Frontal cortex (tissue), 4 donors: Measurements from ENCODE around the gene PCK2. TPM values are rescaled to one million over a fixed set of nuclear protein-coding genes. Genes with fewer than 3 reads are reported as not detected.
"Not testable (repeated sequence)": the region's sequence is repeated elsewhere in the genome, so short reads cannot be mapped to it uniquely, and the experiment has no call there.

Source experiments
- DNase-seq, 2 donors: peaks; one replicate each; pipeline ENCODE4 v3.0.0; 2012; ENCODE audit warnings: low spot score in 2 of 2
- FAIRE-seq: peaks from 2 replicates; lab custom pipeline; 2012; peaks lifted over from hg19 to GRCh38; lab: Jason Lieb, UNC
- total RNA-seq: library from RNA; depleted of rRNA; stranded (reverse); fragments of >200 nt; gene quantifications from one replicate; pipeline ENCODE4 v1.2.3, GENCODE V29; 2014
- donor health status: control.
- donor health status: control.
- donor health status: control.

Gene PCK2
- 1.6 TPM for total RNA-seq

DNA sequence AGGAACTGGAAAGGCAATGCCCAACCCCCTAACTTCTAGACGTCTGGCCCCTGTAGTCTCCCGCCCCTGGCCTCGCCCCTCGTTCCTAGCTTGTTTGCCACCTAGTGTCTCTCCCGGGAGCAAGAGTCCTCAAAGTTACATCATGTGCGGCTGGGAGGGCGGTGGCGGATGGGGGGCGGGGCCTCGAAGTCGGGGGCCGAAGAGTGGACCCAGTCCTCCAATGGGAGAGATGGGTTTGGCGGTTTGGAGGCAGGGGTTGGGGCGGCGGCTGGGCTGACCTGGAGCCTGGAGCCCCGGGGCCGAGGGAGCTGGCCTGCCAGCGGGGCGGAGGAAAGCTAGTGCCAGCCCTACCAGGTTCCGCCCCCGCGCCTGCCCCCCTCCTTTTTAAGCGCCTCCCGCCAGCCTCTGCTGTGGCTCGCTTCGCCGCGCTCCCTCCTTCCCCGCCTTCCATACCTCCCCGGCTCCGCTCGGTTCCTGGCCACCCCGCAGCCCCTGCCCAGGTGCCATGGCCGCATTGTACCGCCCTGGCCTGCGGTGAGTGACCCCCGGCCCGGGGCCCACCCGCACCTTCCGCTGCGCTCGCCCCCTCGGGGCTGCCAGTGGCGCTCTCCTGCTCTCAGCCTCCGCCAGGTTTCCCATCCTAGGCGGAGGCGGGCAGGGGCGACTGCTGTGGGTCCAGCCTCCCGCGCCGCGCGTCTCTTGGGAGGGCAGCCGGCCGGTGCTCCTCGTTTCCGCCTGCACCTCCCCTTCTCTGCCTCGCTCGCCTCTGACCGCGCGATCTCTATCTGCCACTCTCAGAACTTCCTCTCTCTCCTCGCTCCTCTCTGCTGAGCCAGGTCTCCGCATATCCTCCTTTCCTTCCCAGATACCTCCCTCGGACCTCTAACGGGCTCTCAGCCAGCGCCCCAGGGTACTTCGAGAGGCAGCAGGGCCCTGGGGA, at the start of gene PCK2:
PCK2 (plus strand) TSS at position 411 of the 940 bp plus-strand sequence; CDS start at position 506, 95 bp downstream.
- FAIRE-seq, result no peak
- peak; percentile 78 to 88 for DNase-seq

- DNase-seq, FAIRE-seq: not testable (repeated sequence)
Observed at GRCh38 chr14:24049002-24049401, 45.1 kb upstream of the PCK2 start.

GRCh38 chr14:24050753-24051152, 43.4 kb upstream of the PCK2 start:
- not testable (repeated sequence) for DNase-seq, FAIRE-seq

DNA sequence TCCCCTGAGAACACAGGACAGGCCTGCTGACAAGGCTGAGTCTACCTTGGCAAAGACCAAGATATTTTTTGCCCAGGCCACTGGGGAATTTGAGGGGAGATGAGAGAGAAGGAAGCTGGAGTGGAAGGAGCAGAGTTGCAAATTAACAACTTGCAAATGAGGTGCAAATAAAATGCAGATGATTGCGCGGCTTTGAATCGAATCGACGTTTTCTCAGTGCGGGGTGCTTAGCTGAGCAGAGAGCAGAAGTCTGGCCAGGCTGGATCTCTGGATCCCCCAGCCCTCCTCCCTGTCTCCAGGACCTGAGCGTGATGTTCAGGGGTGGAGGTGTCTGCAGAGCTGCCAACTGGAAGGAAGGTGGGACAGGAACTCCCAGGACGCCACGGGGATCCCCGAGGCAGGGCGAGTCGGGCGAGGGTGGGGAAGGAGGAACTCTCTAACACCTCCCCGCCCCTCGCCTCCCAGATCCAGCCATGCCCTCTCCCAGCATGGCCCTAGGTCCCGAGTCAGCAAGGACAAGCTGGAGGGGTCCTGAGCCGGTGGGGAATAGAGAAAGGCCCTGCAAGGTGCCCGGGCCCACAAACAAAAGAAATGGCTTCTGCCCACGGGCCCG, 42.8 kb upstream of the PCK2 start:
- peak in 1 of 2 donors; percentile 29 for DNase-seq
- no peak for FAIRE-seq

- peak; percentile 90 to 93 for DNase-seq
- no peak for FAIRE-seq
Observed at GRCh38 chr14:24051789-24052655, 42.1 kb upstream of the PCK2 start, which contains the start of gene CARMIL3. CARMIL3 (plus strand) TSS chr14:24052009; CDS start chr14:24052154, 145 bp downstream.

GRCh38 chr14:24052656-24053547, 41.2 kb upstream of the PCK2 start:
- FAIRE-seq, result no peak
- DNase-seq, result peak in 1 of 2 donors; percentile 33

GRCh38 chr14:24053548-24054323, 40.4 kb upstream of the PCK2 start:
- no peak for FAIRE-seq

GRCh38 chr14:24054324-24054641, 39.8 kb upstream of the PCK2 start:
- FAIRE-seq (no peak), DNase-seq (no peak)

More at GRCh38 chr14:24053548-24054323, 40.4 kb upstream of the PCK2 start:
- DNase-seq, result no peak

DNA sequence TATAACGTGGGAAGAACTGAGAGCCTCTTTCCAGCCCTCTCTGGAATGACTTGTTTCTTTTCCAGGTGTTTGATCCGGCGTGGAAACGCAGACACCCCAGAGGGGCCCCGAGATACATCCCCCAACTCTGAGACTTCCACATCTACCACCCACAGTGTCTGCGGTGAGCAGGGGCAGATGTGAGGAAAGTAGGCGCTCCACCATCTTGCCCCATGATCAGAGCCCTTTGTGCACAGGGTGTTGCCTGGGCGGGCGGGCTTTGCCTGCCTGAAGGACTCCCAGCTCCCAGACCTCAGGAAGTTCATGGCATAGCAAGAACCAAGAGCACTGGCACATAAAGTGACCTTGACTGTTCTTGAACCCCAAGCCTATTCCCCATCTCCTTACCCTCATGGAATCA, 39.5 kb upstream of the PCK2 start:
- DNase-seq (no peak), FAIRE-seq (no peak)

GRCh38 chr14:24055971-24056799, 37.9 kb upstream of the PCK2 start:
- DNase-seq (no peak), FAIRE-seq (no peak)

DNA sequence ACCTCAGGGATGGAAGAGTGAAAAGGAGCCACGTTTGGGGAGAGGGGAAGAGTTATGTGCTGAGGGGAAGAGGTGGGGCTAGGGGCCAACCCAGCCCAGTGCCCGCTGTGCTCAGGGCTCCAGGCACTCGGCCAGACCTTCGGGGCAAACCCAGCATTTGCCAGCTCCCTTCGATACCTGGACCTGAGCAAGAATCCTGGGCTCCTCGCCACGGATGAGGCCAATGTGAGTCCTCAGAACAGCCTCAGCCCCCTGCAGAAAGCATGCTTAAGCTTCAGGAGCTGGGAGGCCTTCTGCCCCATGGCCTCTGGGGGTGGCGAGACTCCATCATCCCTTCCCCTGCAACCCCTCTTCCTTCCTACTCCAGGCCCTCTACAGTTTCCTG, 37.3 kb upstream of the PCK2 start:
- FAIRE-seq, result no peak
- no peak for DNase-seq

DNA sequence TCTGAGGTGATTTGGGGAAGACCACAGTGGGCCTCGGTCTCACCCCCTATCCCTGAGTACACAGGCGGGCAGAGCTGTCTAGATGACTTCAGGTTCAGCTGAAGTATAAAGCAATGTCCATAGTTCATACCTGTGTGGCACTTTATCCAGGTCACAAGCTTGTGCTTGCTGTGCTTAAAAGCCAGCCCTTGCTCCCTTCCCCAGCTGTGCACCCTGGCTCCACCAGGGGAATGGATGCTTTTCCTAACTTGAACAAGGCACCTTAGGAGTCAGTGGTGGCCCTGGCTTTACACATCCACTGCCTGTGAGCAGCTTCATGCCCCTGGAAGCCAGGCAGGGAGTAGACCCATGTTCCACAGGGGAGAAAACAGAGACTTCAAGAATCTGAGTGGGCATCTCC, 36.8 kb upstream of the PCK2 start:
- FAIRE-seq, result no peak
- DNase-seq, result no peak

- DNase-seq (no peak), FAIRE-seq (no peak)
Observed at GRCh38 chr14:24057867-24058259, 36.2 kb upstream of the PCK2 start.

DNA sequence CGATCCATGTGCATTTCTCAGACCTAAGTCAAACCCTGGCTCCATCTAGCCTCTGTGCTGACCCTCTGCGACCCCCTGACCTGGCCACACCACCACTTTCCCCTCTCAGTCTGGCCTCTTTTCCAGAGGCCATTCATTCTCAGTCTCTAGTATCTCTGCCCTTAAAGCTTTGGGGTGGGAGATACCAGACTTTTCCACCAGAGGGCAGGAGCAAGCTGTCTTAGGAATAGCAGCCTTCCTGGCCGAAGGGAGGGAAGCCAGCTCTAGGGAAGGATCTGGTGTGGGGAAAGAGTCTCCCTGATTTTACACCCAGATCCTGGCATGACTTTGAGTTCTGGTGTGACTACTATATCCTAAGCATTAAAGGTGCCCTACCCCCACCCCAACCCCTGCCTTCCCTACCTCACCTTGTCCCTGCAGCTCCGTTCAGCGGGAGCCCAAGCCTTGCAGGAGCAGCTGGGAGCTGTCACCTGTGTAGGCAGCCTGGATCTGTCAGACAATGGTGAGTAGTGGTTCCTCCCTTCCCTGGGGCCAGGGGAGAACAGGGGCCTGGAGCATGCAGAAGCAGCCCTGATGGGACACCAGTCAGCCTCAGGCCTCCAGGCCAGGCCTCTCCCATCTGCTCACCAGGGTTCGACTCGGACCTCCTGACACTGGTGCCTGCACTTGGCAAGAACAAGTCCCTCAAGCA, 35.7 kb upstream of the PCK2 start:
- FAIRE-seq (no peak), DNase-seq (peak; percentile 82 to 91)

DNA sequence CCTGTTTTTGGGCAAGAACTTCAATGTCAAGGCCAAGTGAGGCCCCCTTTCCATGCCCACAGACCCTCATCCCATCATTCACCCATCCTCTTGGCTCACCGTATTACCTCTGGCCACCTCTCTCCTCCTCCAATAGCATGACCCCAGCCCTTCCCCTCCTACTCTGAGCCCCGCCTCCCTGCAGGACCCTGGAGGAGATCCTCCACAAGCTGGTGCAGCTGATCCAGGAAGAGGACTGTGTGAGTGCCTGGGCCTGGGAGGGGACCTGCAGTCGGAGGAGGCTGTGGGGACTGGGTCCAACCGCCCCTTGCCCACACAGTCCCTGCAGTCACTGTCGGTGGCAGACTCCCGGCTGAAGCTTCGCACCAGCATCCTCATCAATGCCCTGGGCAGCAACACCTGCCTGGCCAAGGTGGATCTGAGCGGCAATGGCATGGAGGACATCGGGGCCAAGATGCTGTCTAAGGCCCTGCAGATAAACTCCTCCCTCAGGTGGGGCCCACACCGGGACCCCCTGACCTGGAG, 35.1 kb upstream of the PCK2 start:
- DNase-seq (no peak), FAIRE-seq (no peak)

GRCh38 chr14:24059841-24060388, 34.2 kb upstream of the PCK2 start:
- FAIRE-seq (no peak), DNase-seq (no peak)

GRCh38 chr14:24060443-24060842, 33.7 kb upstream of the PCK2 start:
- FAIRE-seq, result no peak
- no peak for DNase-seq
